Skeletal muscle satellite cell (primary cell): Measurements from ENCODE around the gene S100A14.
"Not testable (repeated sequence)": the region's sequence is repeated elsewhere in the genome, so short reads cannot be mapped to it uniquely, and the experiment has no call there.

ENCODE experiments used
- H3K27me3 ChIP-seq: 2 replicates; pipeline ENCODE4 v1.7.0; 2013; ENCODE audit warnings: low read length; ENCODE audit not compliant: control insufficient read depth, insufficient read depth
- H3K36me3 ChIP-seq: 2 replicates; pipeline ENCODE4 v1.7.0; 2013; ENCODE audit warnings: mild to moderate bottlenecking, control low read depth, low read length; ENCODE audit not compliant: insufficient read depth
- H3K4me1 ChIP-seq: 2 replicates; pipeline ENCODE4 v1.7.0; 2013; ENCODE audit warnings: low read length; ENCODE audit not compliant: control insufficient read depth, insufficient read depth
- H3K4me2 ChIP-seq: 2 replicates; pipeline ENCODE4 v1.7.0; 2013; ENCODE audit warnings: mild to moderate bottlenecking, low read length
- H3K4me3 ChIP-seq: 2 replicates; pipeline ENCODE4 v1.7.0; 2013; ENCODE audit warnings: low read length
- H3K9ac ChIP-seq: 2 replicates; pipeline ENCODE4 v1.7.0; 2013; ENCODE audit warnings: mild to moderate bottlenecking, low read depth, low read length, moderate library complexity
- H3K9me3 ChIP-seq: replicated peaks from 2 replicates; pipeline ENCODE4 v1.7.0; 2013; ENCODE audit warnings: mild to moderate bottlenecking, control low read depth, low read length

S100A14 gene

GRCh38 chr1:153649137-153649862 is 33.2 kb upstream of the S100A14 start:
- H3K9me3 ChIP-seq = no peaks in the 10 kb centered on the region
- H3K4me3 ChIP-seq = no peak overlapping the region
- no peaks in the 10 kb centered on the region for H3K27me3 ChIP-seq
- peaks cover 27% of the 10 kb centered on the region for H3K36me3 ChIP-seq
- no peak overlapping the region for H3K9ac ChIP-seq
- peaks cover 12% of the 10 kb centered on the region for H3K4me1 ChIP-seq
- no peak overlapping the region for H3K4me2 ChIP-seq

DNA sequence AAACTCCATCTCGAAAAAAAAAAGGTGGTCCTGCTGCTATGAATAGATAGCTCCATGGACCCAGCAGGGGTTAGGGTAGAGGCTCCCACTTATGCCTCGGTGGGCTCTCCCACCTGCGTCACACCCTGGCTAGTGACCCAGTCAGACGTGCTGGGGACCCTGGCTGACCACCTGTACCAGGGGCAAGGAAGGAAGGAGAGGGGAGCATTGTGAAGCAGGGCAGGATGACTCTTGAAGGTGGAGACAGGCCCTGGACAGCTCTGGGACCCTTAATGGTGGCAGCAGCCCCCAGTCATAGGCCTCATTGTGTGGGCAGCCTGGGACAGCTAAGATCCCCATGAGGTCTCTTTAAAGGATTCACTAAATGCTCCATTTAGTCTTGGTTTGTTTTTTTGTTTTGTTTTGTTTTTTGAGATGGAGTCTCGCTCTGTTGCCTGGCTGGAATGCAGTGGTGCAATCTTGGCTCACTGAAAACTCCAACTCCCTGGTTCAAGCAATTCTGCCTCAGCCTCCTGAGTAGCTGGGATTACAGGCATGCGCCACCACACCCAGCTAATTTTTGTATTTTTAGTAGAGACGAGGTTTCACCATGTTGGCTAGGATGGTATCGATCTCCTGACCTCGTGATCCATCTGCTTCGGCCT is 32.0 kb upstream of the S100A14 start:
- Histone ChIP-seq H3K4me2 (no peak overlapping the region), H3K4me1 (peaks cover 8% of the 10 kb centered on the region), H3K4me3 (no peak overlapping the region), H3K9me3 (no peaks in the 10 kb centered on the region), H3K36me3 (peaks cover 38% of the 10 kb centered on the region), H3K27me3 (no peaks in the 10 kb centered on the region), H3K9ac (no peak overlapping the region)

GRCh38 chr1:153647346-153647714 is 31.2 kb upstream of the S100A14 start:
- Histone ChIP-seq H3K9me3 (no peaks in the 10 kb centered on the region), H3K4me3 (no peak overlapping the region), H3K36me3 (peaks cover 46% of the 10 kb centered on the region), H3K9ac (no peak overlapping the region), H3K4me1 (no peaks in the 10 kb centered on the region), H3K27me3 (no peaks in the 10 kb centered on the region), H3K4me2 (no peak overlapping the region)

DNA sequence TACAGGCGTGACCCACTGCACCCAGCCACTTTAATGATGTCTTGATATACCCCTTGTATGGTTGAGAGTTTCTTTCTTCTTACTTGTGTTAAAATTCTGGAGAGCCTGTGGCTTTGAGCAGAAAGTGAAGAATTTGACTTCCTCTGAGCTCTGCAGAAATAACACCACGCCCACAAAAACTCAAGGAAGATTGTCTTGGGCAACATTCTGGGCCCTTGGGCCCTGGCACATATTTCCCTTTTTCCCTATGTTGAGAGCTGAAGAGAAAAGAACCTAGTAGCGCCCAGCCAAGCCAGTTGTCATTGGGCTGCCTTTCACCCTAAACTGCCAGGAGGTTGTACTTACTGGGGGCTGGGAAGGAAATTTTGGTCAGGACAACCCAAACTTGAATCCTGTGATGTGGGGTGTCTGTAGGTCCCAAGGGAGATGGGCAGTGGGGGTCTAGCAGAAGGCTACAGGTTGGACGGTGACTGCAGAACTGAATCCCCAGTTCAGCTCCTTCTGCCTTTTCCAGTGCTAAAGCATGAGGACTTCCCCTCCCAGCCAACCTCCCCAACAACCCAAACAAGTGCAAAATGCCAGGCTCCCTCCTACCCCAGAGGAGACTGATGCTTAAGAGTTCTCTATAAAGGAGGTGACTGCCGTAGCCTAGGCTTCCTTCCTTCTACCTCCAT is 30.7 kb upstream of the S100A14 start:
- no peaks in the 10 kb centered on the region for H3K4me1 ChIP-seq
- peaks cover 51% of the 10 kb centered on the region for H3K36me3 ChIP-seq
- H3K9me3 ChIP-seq = no peaks in the 10 kb centered on the region

DNA sequence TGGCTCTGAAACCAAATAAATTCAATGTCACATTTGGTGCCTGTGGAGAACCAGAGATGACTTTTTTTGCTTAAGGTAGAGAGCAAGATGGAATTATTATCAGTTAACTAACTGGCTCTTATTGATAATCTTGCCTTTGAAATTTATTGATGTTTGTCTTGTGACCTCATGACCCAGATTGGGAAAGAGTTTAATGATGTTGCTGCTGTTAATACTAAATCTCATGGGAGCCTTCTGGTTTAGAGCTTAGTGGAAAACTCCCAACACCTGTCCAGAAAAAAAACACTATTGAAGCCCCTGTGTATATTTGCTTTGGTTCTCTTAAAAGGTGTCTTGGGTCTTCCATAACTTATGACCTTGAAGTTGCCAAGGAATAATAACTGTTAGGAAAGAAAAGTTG is 27.7 kb upstream of the S100A14 start:
- H3K4me2 ChIP-seq = no peak overlapping the region
- peaks cover 81% of the 10 kb centered on the region for H3K36me3 ChIP-seq
- no peaks in the 10 kb centered on the region for H3K9me3 ChIP-seq
- no peak overlapping the region for H3K4me3 ChIP-seq
- no peaks in the 10 kb centered on the region for H3K4me1 ChIP-seq
- no peak overlapping the region for H3K9ac ChIP-seq
- H3K27me3 ChIP-seq = no peaks in the 10 kb centered on the region

More for the DNA sequence above, 30.7 kb upstream of the S100A14 start:
- H3K4me2 ChIP-seq = no peak overlapping the region
- H3K27me3 ChIP-seq = no peaks in the 10 kb centered on the region
- no peak overlapping the region for H3K9ac ChIP-seq
- no peak overlapping the region for H3K4me3 ChIP-seq

- Histone ChIP-seq H3K36me3 (peaks cover 86% of the 10 kb centered on the region), H3K4me1 (no peaks in the 10 kb centered on the region)
Observed at GRCh38 chr1:153643100-153643499, 27.0 kb upstream of the S100A14 start.

GRCh38 chr1:153642161-153642560 is 26.0 kb upstream of the S100A14 start:
- Histone ChIP-seq H3K4me3 (no peak overlapping the region), H3K9ac (no peak overlapping the region), H3K4me2 (no peak overlapping the region), H3K9me3 (no peaks in the 10 kb centered on the region), H3K4me1 (peaks cover under 1% of the 10 kb centered on the region), H3K27me3 (no peaks in the 10 kb centered on the region), H3K36me3 (peaks cover 95% of the 10 kb centered on the region)

More at GRCh38 chr1:153643100-153643499, 27.0 kb upstream of the S100A14 start:
- Histone ChIP-seq H3K9me3 (no peaks in the 10 kb centered on the region), H3K4me3 (no peak overlapping the region), H3K9ac (no peak overlapping the region), H3K4me2 (no peak overlapping the region), H3K27me3 (no peaks in the 10 kb centered on the region)

- Histone ChIP-seq H3K4me3 (no peak overlapping the region), H3K36me3 (peaks cover 96% of the 10 kb centered on the region), H3K4me1 (peaks cover 12% of the 10 kb centered on the region)
Observed at GRCh38 chr1:153640861-153641260, 24.7 kb upstream of the S100A14 start.

DNA sequence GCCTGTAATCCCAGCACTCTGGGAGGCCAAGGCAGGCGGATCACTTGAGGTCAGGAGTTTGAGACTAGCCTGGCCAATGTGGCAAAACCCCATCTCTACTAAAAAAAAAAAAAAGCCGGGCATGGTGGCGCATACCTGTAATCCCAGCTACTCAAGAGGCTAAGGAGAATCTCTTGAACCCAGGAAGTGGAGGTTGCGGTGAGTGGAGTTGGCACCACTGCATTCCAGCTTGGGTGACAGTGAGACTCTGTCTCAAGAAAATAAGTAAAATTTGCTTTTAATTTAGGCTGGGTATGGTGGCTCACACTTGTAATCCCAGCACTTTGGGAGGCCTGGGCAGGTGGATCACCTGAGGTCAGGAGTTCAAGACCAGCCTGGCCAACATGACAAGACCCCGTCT is 24.1 kb upstream of the S100A14 start:
- H3K4me3 ChIP-seq, H3K4me2 ChIP-seq, H3K9me3 ChIP-seq, H3K27me3 ChIP-seq, H3K9ac ChIP-seq: not testable (repeated sequence)
- peaks cover 89% of the 10 kb centered on the region for H3K36me3 ChIP-seq
- peaks cover 15% of the 10 kb centered on the region for H3K4me1 ChIP-seq

More at GRCh38 chr1:153640861-153641260, 24.7 kb upstream of the S100A14 start:
- Histone ChIP-seq H3K27me3 (no peaks in the 10 kb centered on the region), H3K9me3 (no peaks in the 10 kb centered on the region), H3K4me2 (no peak overlapping the region), H3K9ac (no peak overlapping the region)

GRCh38 chr1:153639280-153639679 is 23.2 kb upstream of the S100A14 start:
- peaks cover 80% of the 10 kb centered on the region for H3K36me3 ChIP-seq
- H3K4me1 ChIP-seq = peaks cover 15% of the 10 kb centered on the region
- H3K4me3 ChIP-seq = no peak overlapping the region
- H3K27me3 ChIP-seq = no peaks in the 10 kb centered on the region
- no peak overlapping the region for H3K4me2 ChIP-seq
- H3K9me3 ChIP-seq = no peaks in the 10 kb centered on the region
- H3K9ac ChIP-seq = no peak overlapping the region

GRCh38 chr1:153638261-153638660 is 22.1 kb upstream of the S100A14 start:
- Histone ChIP-seq H3K27me3 (no peaks in the 10 kb centered on the region), H3K4me1 (peaks cover 19% of the 10 kb centered on the region), H3K36me3 (peaks cover 70% of the 10 kb centered on the region), H3K4me2 (no peak overlapping the region), H3K9me3 (no peaks in the 10 kb centered on the region), H3K9ac (no peak overlapping the region), H3K4me3 (no peak overlapping the region)
